HepG2 (cell line): ENCODE measurements around the gene SLX4. TPM values are rescaled to one million over a fixed set of nuclear protein-coding genes. Genes with fewer than 3 reads are reported as not detected.

ENCODE experiments used
- ATAC-seq: fragments of 200-7000 bp; cut with Tn5 transposase; 3 replicates; pipeline ENCODE4 v1.9.1; 2020; ENCODE audit warnings: mild to moderate bottlenecking, moderate library complexity
- BruUV-seq: library from RNA; stranded (reverse); fragments of 400-500 nt; replicated peaks from 2 replicates; lab custom pipeline; 2021; lab: Mats Ljungman, UMichigan
- CTCF ChIA-PET: fragments of 300-600 bp; formaldehyde crosslinking; extraction: SDS; loops from one replicate; lab custom pipeline; 2021; ENCODE audit warnings: low total read pairs, inconsistent platforms, low intra/inter-chr PET ratio; lab: Yijun Ruan, JAX
- POLR2A ChIA-PET: fragments of 350-600 bp; sonication (Branson Sonifier 250); formaldehyde crosslinking; loops from one replicate; lab custom pipeline; 2020; ENCODE audit warnings: antibody characterized with exemption, inconsistent platforms; lab: Yijun Ruan, JAX
- DNase-seq: peaks from one replicate; pipeline ENCODE4 v3.0.0-alpha.2; 2015; ENCODE audit warnings: low spot score
- FAIRE-seq: peaks from 3 replicates; lab custom pipeline; 2011; peaks lifted over from hg19 to GRCh38; lab: Jason Lieb, UNC
- H2AFZ ChIP-seq: one replicate; pipeline ENCODE4 v1.6.1; 2011; ENCODE audit warnings: low read length, inconsistent platforms
- H3K27ac ChIP-seq: fragments of 300-600 bp; 3 replicates; pipeline ENCODE4 v1.8.0; 2011; ENCODE audit warnings: mixed run types, mild to moderate bottlenecking, mixed read lengths, low read length, inconsistent platforms; ENCODE audit not compliant: insufficient read depth; ENCODE audit errors: extremely low read length
- H3K27me3 ChIP-seq, 2 experiments: fragments of 200-600 bp in 1 of 2; 2 replicates in 1 of 2; 3 replicates in 1 of 2; pipeline versions ENCODE4 v1.6.0 to v1.8.0; 2011; ENCODE audit warnings: low read length in 2 of 2, mild to moderate bottlenecking in 2 of 2, moderate library complexity in 2 of 2, inconsistent platforms in 1 of 2; ENCODE audit not compliant: insufficient read depth in 2 of 2, control insufficient read depth in 1 of 2
- H3K36me3 ChIP-seq, 2 experiments: fragments of 200-600 bp in 1 of 2; replicated peaks in 1 of 2; 2 replicates in 1 of 2; 3 replicates in 1 of 2; pipeline versions ENCODE4 v1.5.1 to v1.8.0; 2011; ENCODE audit warnings: low read length in 2 of 2, inconsistent platforms in 1 of 2; ENCODE audit not compliant: insufficient read depth in 2 of 2, control insufficient read depth in 1 of 2
- H3K4me1 ChIP-seq: 2 replicates; pipeline ENCODE4 v1.5.1; 2012; ENCODE audit warnings: low read length, inconsistent platforms; ENCODE audit not compliant: insufficient read depth
- H3K4me2 ChIP-seq: 2 replicates; pipeline ENCODE4 v1.6.0; 2011; ENCODE audit warnings: low read depth, low read length, inconsistent platforms
- H3K4me3 ChIP-seq, 3 experiments: fragments of 200-600 bp in 1 of 3; sonication (generic), shearing (Covaris generic) in 1 of 3; replicated peaks in 1 of 3; 2 replicates each; pipeline ENCODE4 v1.5.1; 2011 to 2016; ENCODE audit warnings: low read length in 3 of 3, inconsistent platforms in 2 of 3, low read depth in 2 of 3, mild to moderate bottlenecking in 2 of 3, control low read depth in 1 of 3, mixed read lengths in 1 of 3; ENCODE audit not compliant: insufficient read depth in 1 of 3
- H3K79me2 ChIP-seq: one replicate; pipeline ENCODE4 v1.6.1; 2011; ENCODE audit warnings: low read length, inconsistent platforms; ENCODE audit not compliant: insufficient read depth
- H3K9ac ChIP-seq: 2 replicates; pipeline ENCODE4 v1.6.0; 2011; ENCODE audit warnings: mild to moderate bottlenecking, low read depth, low read length, inconsistent platforms; ENCODE audit not compliant: insufficient read depth
- H3K9me3 ChIP-seq: 2 replicates; pipeline ENCODE4 v1.5.1; 2012; ENCODE audit warnings: mild to moderate bottlenecking, low read length
- H4K20me1 ChIP-seq: 2 replicates; pipeline ENCODE4 v1.6.0; 2011; ENCODE audit warnings: inconsistent platforms, mild to moderate bottlenecking, low read length, moderate library complexity; ENCODE audit not compliant: insufficient read depth
- AHR ChIP-seq: IDR thresholded peaks from 2 replicates; pipeline ENCODE4 v1.6.1; 2018; ENCODE audit warnings: missing genetic modification reagents, missing compliant biosample characterization
- BHLHE40 ChIP-seq: IDR thresholded peaks from 2 replicates; pipeline ENCODE4 v1.6.1; 2011; ENCODE audit warnings: low read length, improper control_type of control experiment
- CBFB ChIP-seq: sonication (generic); formaldehyde crosslinking; IDR thresholded peaks from 2 replicates; pipeline ENCODE4 v1.4.0; 2020; ENCODE audit warnings: missing genetic modification reagents
- CCAR2 ChIP-seq: fragments of 200-400 bp; formaldehyde crosslinking; optimal IDR thresholded peaks from 2 replicates; pipeline ENCODE3; 2018; ENCODE audit warnings: low read depth, mild to moderate bottlenecking, low read length, moderate library complexity
- FOXK1 ChIP-seq: sonication (generic); formaldehyde crosslinking; IDR thresholded peaks from 2 replicates; pipeline ENCODE4 v1.4.0; 2020; ENCODE audit warnings: low read depth, missing genetic modification reagents, borderline replicate concordance
- GTF3A ChIP-seq: sonication (generic); formaldehyde crosslinking; conservative IDR thresholded peaks from 2 replicates; pipeline ENCODE4 v1.4.0; 2020; ENCODE audit warnings: mild to moderate bottlenecking, missing genetic modification reagents
- IKZF4 ChIP-seq: sonication (generic); formaldehyde crosslinking; IDR thresholded peaks from 2 replicates; pipeline ENCODE4 v1.5.1; 2020; ENCODE audit warnings: borderline replicate concordance, mild to moderate bottlenecking, low read depth, missing genetic modification reagents; ENCODE audit errors: not compliant biosample characterization
- MYC ChIP-seq: sonication (generic); formaldehyde crosslinking; IDR thresholded peaks from 2 replicates; pipeline ENCODE4 v1.9.0; 2021; ENCODE audit warnings: missing genetic modification reagents, borderline replicate concordance
- MYNN ChIP-seq: sonication (generic); formaldehyde crosslinking; IDR thresholded peaks from 2 replicates; pipeline ENCODE4 v1.4.0; 2020; ENCODE audit warnings: mild to moderate bottlenecking, low read depth, missing genetic modification reagents
- NRL ChIP-seq: sonication (generic); formaldehyde crosslinking; IDR thresholded peaks from 2 replicates; pipeline ENCODE4 v1.5.0; 2020; ENCODE audit warnings: missing genetic modification reagents, mild to moderate bottlenecking, moderate library complexity, borderline replicate concordance
- PBX2 ChIP-seq: IDR thresholded peaks from 2 replicates; pipeline ENCODE4 v1.6.1; 2016; ENCODE audit warnings: control low read depth
- PLRG1 ChIP-seq: fragments of 450-650 bp; conservative IDR thresholded peaks from 2 replicates; pipeline ENCODE4 v1.6.1; 2016
- TOPORS ChIP-seq: sonication (generic); formaldehyde crosslinking; IDR thresholded peaks from 2 replicates; pipeline ENCODE4 v1.8.0; 2023; ENCODE audit warnings: mild to moderate bottlenecking, missing genetic modification reagents
- ZNF567 ChIP-seq: sonication (generic); formaldehyde crosslinking; IDR thresholded peaks from 2 replicates; pipeline ENCODE4 v1.8.1; 2023; ENCODE audit warnings: mild to moderate bottlenecking, missing genetic modification reagents, borderline replicate concordance
- ZNF878 ChIP-seq: sonication (generic); formaldehyde crosslinking; IDR thresholded peaks from 2 replicates; pipeline ENCODE4 v1.8.1; 2023; ENCODE audit warnings: mild to moderate bottlenecking, missing genetic modification reagents, moderate library complexity
- WGBS: methylation state at CpG from one replicate; pipeline ENCODE4 v1.1.6; 2017; ENCODE audit warnings: low lambda C conversion rate; 5-methylcytosine and 5-hydroxymethylcytosine counted together
- in situ Hi-C: cut with HindIII; loops from 2 replicates; pipeline ENCODE4 v1.10.0; 2017; ENCODE audit warnings: low pct_unique_long_range_greater_than_20kb; ENCODE audit not compliant: extremely low pct_ligation_motif_present
- intact Hi-C: fragments of 100-400 bp; cut with micrococcal nuclease; formaldehyde crosslinking; loops from one replicate; pipeline ENCODE4 v1.10.0; 2022; ENCODE audit not compliant: unreplicated experiment
- polyA plus RNA-seq, 8 experiments: library from polyadenylated mRNA; depleted of rRNA in 3 of 8; stranded (reverse) in 7 of 8; unstranded in 1 of 8; fragments of >200 nt; fragmentation: Illumina TruSeq in 4 of 8; extraction: Trizol in 4 of 8; gene quantifications; 2 replicates each; pipeline versions ENCODE4 v1.2.1 to v1.2.3, GENCODE V29; 2011 to 2016; ENCODE audit warnings: low read depth in 4 of 8, missing spikeins in 1 of 8, mixed read lengths in 1 of 8; ENCODE audit not compliant: insufficient read depth in 1 of 8
- total RNA-seq, 5 experiments: library from RNA; depleted of rRNA; stranded (reverse); fragments of >200 nt; fragmentation: Illumina TruSeq; extraction: Trizol; gene quantifications; 2 replicates each; pipeline ENCODE4 v1.2.3, GENCODE V29; 2016; ENCODE audit warnings: low read depth in 1 of 5
- TF ChIP-seq, protein P1 (sequence below): sonication (generic); formaldehyde crosslinking; IDR thresholded peaks from 2 replicates; pipeline ENCODE4 v1.9.0; 2021; ENCODE audit warnings: missing genetic modification reagents, borderline replicate concordance
- TF ChIP-seq, protein P2 (sequence below), 2 experiments: fragments of 450-650 bp in 1 of 2; sonication (generic) in 1 of 2; formaldehyde crosslinking; IDR thresholded peaks; 2 replicates each; pipeline versions ENCODE4 v1.5.0 to v1.8.0; 2020 to 2022; ENCODE audit warnings: mild to moderate bottlenecking in 1 of 2, missing genetic modification reagents in 1 of 2

The SLX4 gene
- total and polyA plus RNA-seq, 2 of the 13 experiments (the other 11 are each of a cell fraction or from before 2014, with no cell fraction given): 1.1 to 3.6 TPM

GRCh38 chr16:3562914-3563480 lies 48.4 kb downstream of the SLX4 start (continued):
- no peak for TF ChIP-seq IKZF4 (CRISPR knock-in tag)
- no peak for TF ChIP-seq BHLHE40
- no peak for TF ChIP-seq MYC

- ChIA-PET POLR2A (no interaction called here), CTCF (no interaction called here)
- no peaks in the 10 kb centered on the region for H3K36me3 ChIP-seq
- no peak overlapping the region for H3K4me3 ChIP-seq
- FAIRE-seq: no peak
- no TSS peak for BruUV-seq
- intact Hi-C loops: loop anchor here (2.0 kb wide), 1 partner anchor 17 kb away; no protein-coding TSS in a partner anchor
- peaks cover 5 to 17% of the 10 kb centered on the region in 2 experiments; a peak in 4 of 5 replicates for H3K27me3 ChIP-seq
- no peak for DNase-seq
- H3K4me1 ChIP-seq: no peaks in the 10 kb centered on the region
- in situ Hi-C loops: no loop called here
- WGBS: 60% methylated on average over 2 of the region's 15 CpGs
- H3K27ac ChIP-seq: no peak overlapping the region
- H3K4me2 ChIP-seq: no peak overlapping the region
- no peak for ATAC-seq
- H3K9ac ChIP-seq: no peak overlapping the region
- no peaks in the 10 kb centered on the region for H3K9me3 ChIP-seq
- no peak overlapping the region for H2AFZ ChIP-seq
- no peaks in the 10 kb centered on the region for H4K20me1 ChIP-seq
- H3K79me2 ChIP-seq: no peaks in the 10 kb centered on the region
- TF ChIP-seq NRL (CRISPR knock-in tag) (no peak; the same call in 1 of the 2 replicates), CCAR2 (no peak), FOXK1 (CRISPR knock-in tag) (no peak), PLRG1 (no peak), AHR (CRISPR knock-in tag) (no peak), ZNF878 (CRISPR knock-in tag) (no peak), GTF3A (CRISPR knock-in tag) (no peak), ZNF567 (CRISPR knock-in tag) (no peak), PBX2 (no peak), TOPORS (CRISPR knock-in tag) (no peak), CBFB (CRISPR knock-in tag) (no peak), MYNN (CRISPR knock-in tag) (no peak)
- TF ChIP-seq, protein P1, sequence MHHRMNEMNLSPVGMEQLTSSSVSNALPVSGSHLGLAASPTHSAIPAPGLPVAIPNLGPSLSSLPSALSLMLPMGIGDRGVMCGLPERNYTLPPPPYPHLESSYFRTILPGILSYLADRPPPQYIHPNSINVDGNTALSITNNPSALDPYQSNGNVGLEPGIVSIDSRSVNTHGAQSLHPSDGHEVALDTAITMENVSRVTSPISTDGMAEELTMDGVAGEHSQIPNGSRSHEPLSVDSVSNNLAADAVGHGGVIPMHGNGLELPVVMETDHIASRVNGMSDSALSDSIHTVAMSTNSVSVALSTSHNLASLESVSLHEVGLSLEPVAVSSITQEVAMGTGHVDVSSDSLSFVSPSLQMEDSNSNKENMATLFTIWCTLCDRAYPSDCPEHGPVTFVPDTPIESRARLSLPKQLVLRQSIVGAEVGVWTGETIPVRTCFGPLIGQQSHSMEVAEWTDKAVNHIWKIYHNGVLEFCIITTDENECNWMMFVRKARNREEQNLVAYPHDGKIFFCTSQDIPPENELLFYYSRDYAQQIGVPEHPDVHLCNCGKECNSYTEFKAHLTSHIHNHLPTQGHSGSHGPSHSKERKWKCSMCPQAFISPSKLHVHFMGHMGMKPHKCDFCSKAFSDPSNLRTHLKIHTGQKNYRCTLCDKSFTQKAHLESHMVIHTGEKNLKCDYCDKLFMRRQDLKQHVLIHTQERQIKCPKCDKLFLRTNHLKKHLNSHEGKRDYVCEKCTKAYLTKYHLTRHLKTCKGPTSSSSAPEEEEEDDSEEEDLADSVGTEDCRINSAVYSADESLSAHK (CRISPR knock-in tag): no peak
- TF ChIP-seq, protein P2, sequence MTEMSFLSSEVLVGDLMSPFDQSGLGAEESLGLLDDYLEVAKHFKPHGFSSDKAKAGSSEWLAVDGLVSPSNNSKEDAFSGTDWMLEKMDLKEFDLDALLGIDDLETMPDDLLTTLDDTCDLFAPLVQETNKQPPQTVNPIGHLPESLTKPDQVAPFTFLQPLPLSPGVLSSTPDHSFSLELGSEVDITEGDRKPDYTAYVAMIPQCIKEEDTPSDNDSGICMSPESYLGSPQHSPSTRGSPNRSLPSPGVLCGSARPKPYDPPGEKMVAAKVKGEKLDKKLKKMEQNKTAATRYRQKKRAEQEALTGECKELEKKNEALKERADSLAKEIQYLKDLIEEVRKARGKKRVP (CRISPR knock-in tag; IDR thresholded peaks at IDR 0.05): no peak
Measured at GRCh38 chr16:3561626-3562025, 49.8 kb downstream of the SLX4 start.
